Fibroblast of lung (primary cell): ENCODE data around the gene ZNF148. TPM values are rescaled to one million over a fixed set of nuclear protein-coding genes. Genes with fewer than 3 reads are reported as not detected.
A peak's percentile ranks its signal among the peaks of the same experiment; 100 is the strongest.

Experiments used
- DNase-seq, 2 donors: peaks; one replicate each; pipeline versions ENCODE4 v3.0.0 to v3.0.0-alpha.2; 2010; ENCODE audit warnings: low read depth in 2 of 2
- H2AFZ ChIP-seq: 2 replicates; pipeline ENCODE4 v1.5.1; 2012; ENCODE audit warnings: low read length, control low read depth, inconsistent platforms
- H3K27ac ChIP-seq: 2 replicates; pipeline ENCODE4 v1.5.1; 2011; ENCODE audit warnings: low read length, control low read depth; ENCODE audit not compliant: insufficient read depth
- H3K27me3 ChIP-seq: 2 replicates; pipeline ENCODE4 v1.5.1; 2011; ENCODE audit warnings: mild to moderate bottlenecking, low read length; ENCODE audit not compliant: control insufficient read depth, insufficient read depth
- H3K36me3 ChIP-seq: 2 replicates; pipeline ENCODE4 v1.5.1; 2011; ENCODE audit warnings: low read length; ENCODE audit not compliant: control insufficient read depth, insufficient read depth
- H3K4me1 ChIP-seq: 2 replicates; pipeline ENCODE4 v1.5.1; 2011; ENCODE audit warnings: low read length; ENCODE audit not compliant: control insufficient read depth, insufficient read depth; ENCODE audit errors: extremely low read depth
- H3K4me2 ChIP-seq: 2 replicates; pipeline ENCODE4 v1.5.1; 2011; ENCODE audit warnings: low read length, control low read depth; ENCODE audit not compliant: insufficient read depth; ENCODE audit errors: extremely low read depth
- H3K4me3 ChIP-seq, 4 experiments: fragments of 200-600 bp in 1 of 4; sonication (generic) in 1 of 4; replicated peaks in 1 of 4; 2 replicates each; pipeline ENCODE4 v1.5.1; 2011 to 2016; ENCODE audit warnings: low read length in 4 of 4, low read depth in 3 of 4, mild to moderate bottlenecking in 3 of 4, control low read depth in 2 of 4, inconsistent platforms in 1 of 4, mixed read lengths in 1 of 4; ENCODE audit not compliant: insufficient read depth in 1 of 4; ENCODE audit errors: control extremely low read depth in 1 of 4
- H3K79me2 ChIP-seq: 2 replicates; pipeline ENCODE4 v1.5.1; 2012; ENCODE audit warnings: mild to moderate bottlenecking, low read length, inconsistent platforms; ENCODE audit not compliant: control insufficient read depth, insufficient read depth
- H3K9ac ChIP-seq: 2 replicates; pipeline ENCODE4 v1.5.1; 2011; ENCODE audit warnings: mild to moderate bottlenecking, low read length, control low read depth; ENCODE audit not compliant: insufficient read depth
- H3K9me3 ChIP-seq: 2 replicates; pipeline ENCODE4 v1.5.1; 2012; ENCODE audit warnings: low read depth, low read length; ENCODE audit not compliant: control insufficient read depth, insufficient read depth
- H4K20me1 ChIP-seq: 2 replicates; pipeline ENCODE4 v1.5.1; 2011; ENCODE audit warnings: low read length; ENCODE audit not compliant: control insufficient read depth, insufficient read depth; ENCODE audit errors: extremely low read depth
- CTCF ChIP-seq, 2 donors: IDR thresholded peaks in 1 of 2; conservative IDR thresholded peaks in 1 of 2; 1 replicate in 1 of 2; 2 replicates in 1 of 2; pipeline ENCODE4 v1.5.1; 2011 to 2012; ENCODE audit warnings: low read length in 2 of 2, control low read depth in 1 of 2, inconsistent platforms in 1 of 2, low read depth in 1 of 2, mild to moderate bottlenecking in 1 of 2
- EZH2 ChIP-seq: IDR thresholded peaks from 2 replicates; pipeline ENCODE4 v1.5.1; 2012; ENCODE audit warnings: low read length, control low read depth, mild to moderate bottlenecking; ENCODE audit errors: missing control alignments
- polyA plus RNA-seq, 2 donors: library from polyadenylated mRNA; depleted of rRNA in 1 of 2; stranded (reverse) in 1 of 2; unstranded in 1 of 2; fragments of >200 nt; gene quantifications; 2 replicates each; pipeline ENCODE4 v1.2.1, GENCODE V29; 2011 to 2012; ENCODE audit warnings: missing spikeins in 1 of 2
- total RNA-seq: library from RNA; depleted of rRNA; stranded (reverse); fragments of >200 nt; gene quantifications from 2 replicates; pipeline ENCODE4 v1.2.1, GENCODE V29; 2014

ZNF148 gene
- total and polyA plus RNA-seq, 2 donors (not counting 1 experiment from before 2014, with no cell fraction given): 37.7 to 41.3 TPM

DNA sequence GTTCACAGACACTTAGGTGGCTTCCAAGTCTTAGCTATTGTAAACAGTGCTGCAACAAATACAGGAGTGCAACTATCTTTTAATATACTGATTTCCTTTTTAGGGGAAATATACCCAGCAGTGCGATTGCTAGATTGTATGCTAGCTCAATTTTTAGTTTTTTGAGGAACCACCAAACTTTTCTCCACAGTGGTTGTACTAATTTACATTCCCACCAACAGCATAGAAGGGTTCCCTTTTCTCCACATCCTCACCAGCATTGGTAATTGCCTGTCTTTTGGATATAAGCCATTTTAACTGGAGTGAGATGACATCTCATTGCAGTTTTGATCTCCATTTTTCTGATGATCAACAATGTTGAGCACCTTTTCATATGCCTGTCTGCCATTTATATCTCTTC, 58.9 kb downstream of the ZNF148 start:
- H3K27me3 ChIP-seq: no peaks in the 10 kb centered on the region
- no peak overlapping the region for H2AFZ ChIP-seq
- H3K4me1 ChIP-seq: no peaks in the 10 kb centered on the region
- no peaks in the 10 kb centered on the region for H3K79me2 ChIP-seq
- no peak overlapping the region for H3K4me3 ChIP-seq
- H3K9ac ChIP-seq: no peak overlapping the region
- no peak overlapping the region for H3K4me2 ChIP-seq
- no peaks in the 10 kb centered on the region for H4K20me1 ChIP-seq
- H3K9me3 ChIP-seq: no peaks in the 10 kb centered on the region
- TF ChIP-seq CTCF (conservative IDR thresholded peaks at IDR 0.05 in 1 of 2, IDR thresholded peaks at IDR 0.05 in 1 of 2; ENCODE audit: low read depth in 1 of 2, low read length in 2 of 2): no peak
- no peak for DNase-seq
- H3K27ac ChIP-seq: no peak overlapping the region
- no peaks in the 10 kb centered on the region for H3K36me3 ChIP-seq

DNA sequence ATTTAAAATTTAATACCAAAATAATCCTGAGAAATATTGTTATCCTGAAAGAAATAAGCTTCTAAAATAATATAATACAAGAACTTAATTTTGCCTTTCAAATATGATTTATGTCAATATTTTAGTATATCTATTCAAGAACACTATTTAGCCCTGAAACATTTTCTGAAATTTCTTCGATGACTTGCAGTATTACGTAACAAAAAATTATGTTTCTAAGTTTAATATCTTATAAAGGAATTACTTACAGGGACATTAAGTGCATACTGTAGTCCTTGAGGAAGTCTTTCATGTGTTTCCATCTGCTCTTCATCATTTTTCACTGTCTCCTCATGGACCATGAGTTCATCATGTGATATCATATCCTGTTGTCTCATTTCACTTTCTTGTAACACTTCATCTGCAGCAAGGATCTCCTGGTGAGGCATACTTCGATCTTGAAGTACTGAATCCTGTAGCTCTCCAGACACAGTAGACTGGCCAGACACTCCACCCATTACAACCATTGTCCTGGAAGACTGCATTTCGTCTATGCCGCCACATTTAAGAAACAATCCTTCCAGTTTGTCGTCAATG, 62.0 kb downstream of the ZNF148 start:
- DNase-seq: peak; percentile 37 to 56
- Histone ChIP-seq H3K9me3 (no peaks in the 10 kb centered on the region), H2AFZ (no peak overlapping the region), H3K79me2 (peaks cover 17% of the 10 kb centered on the region), H3K9ac (no peak overlapping the region), H3K36me3 (peaks cover 3% of the 10 kb centered on the region), H3K27me3 (no peaks in the 10 kb centered on the region), H3K4me2 (no peak overlapping the region), H3K4me1 (no peaks in the 10 kb centered on the region), H3K27ac (no peak overlapping the region), H4K20me1 (no peaks in the 10 kb centered on the region), H3K4me3 (no peak overlapping the region)
- no peak for TF ChIP-seq CTCF (conservative IDR thresholded peaks at IDR 0.05 in 1 of 2, IDR thresholded peaks at IDR 0.05 in 1 of 2; ENCODE audit: low read depth in 1 of 2, low read length in 2 of 2)
- TF ChIP-seq EZH2: no peak

- Histone ChIP-seq H3K4me3 (peak overlapping the region in 1 of 4 experiments; percentile 11), H2AFZ (no peak overlapping the region), H3K9me3 (no peaks in the 10 kb centered on the region), H3K4me1 (no peaks in the 10 kb centered on the region), H3K9ac (no peak overlapping the region), H3K4me2 (no peak overlapping the region), H3K36me3 (peaks cover 3% of the 10 kb centered on the region), H3K27me3 (no peaks in the 10 kb centered on the region), H4K20me1 (no peaks in the 10 kb centered on the region), H3K79me2 (peaks cover 21% of the 10 kb centered on the region), H3K27ac (no peak overlapping the region)
- DNase-seq: no peak
- TF ChIP-seq EZH2 (no peak), CTCF (conservative IDR thresholded peaks at IDR 0.05 in 1 of 2, IDR thresholded peaks at IDR 0.05 in 1 of 2; ENCODE audit: low read depth in 1 of 2, low read length in 2 of 2) (no peak)
Observed at GRCh38 chr3:125310623-125311081, 64.5 kb downstream of the ZNF148 start.
